Neural progenitor cell (in vitro differentiated cells): ENCODE results near the gene SELENOS. TPM values are rescaled to one million over a fixed set of nuclear protein-coding genes. Genes with fewer than 3 reads are reported as not detected.

Experiments
- DNase-seq: peaks from one replicate; pipeline ENCODE4 v3.0.0-alpha.2; 2016; ENCODE audit warnings: low spot score
- H2AFZ ChIP-seq: fragments of 200-600 bp; sonication (generic); replicated peaks from 2 replicates; pipeline ENCODE4 v1.6.1; 2016; ENCODE audit warnings: antibody characterized with exemption
- H3F3A ChIP-seq: fragments of 200-600 bp; sonication (generic); 2 replicates; pipeline ENCODE4 v1.6.1; 2016; ENCODE audit warnings: antibody characterized with exemption, low read depth
- H3K27ac ChIP-seq: fragments of 200-600 bp; sonication (generic); 2 replicates; pipeline ENCODE4 v1.5.1; 2016; ENCODE audit warnings: mild to moderate bottlenecking
- H3K27me3 ChIP-seq: fragments of 200-600 bp; sonication (generic); 2 replicates; pipeline ENCODE4 v1.6.1; 2016; ENCODE audit warnings: mild to moderate bottlenecking, moderate library complexity
- H3K36me3 ChIP-seq: fragments of 200-600 bp; sonication (generic); 2 replicates; pipeline ENCODE4 v1.5.1; 2016
- H3K4me1 ChIP-seq: fragments of 200-600 bp; sonication (generic); 2 replicates; pipeline ENCODE4 v1.6.1; 2016; ENCODE audit warnings: mixed run types
- H3K4me2 ChIP-seq: fragments of 200-600 bp; sonication (generic); 2 replicates; pipeline ENCODE4 v1.6.1; 2016
- H3K4me3 ChIP-seq: fragments of 200-600 bp; sonication (generic); 2 replicates; pipeline ENCODE4 v1.5.1; 2016
- H3K79me2 ChIP-seq: fragments of 200-600 bp; sonication (generic); 2 replicates; pipeline ENCODE4 v1.6.1; 2016; ENCODE audit warnings: low read depth
- H3K9ac ChIP-seq: fragments of 200-600 bp; sonication (generic); 2 replicates; pipeline ENCODE4 v1.6.1; 2016
- H3K9me3 ChIP-seq: fragments of 200-600 bp; sonication (generic); 2 replicates; pipeline ENCODE4 v1.5.1; 2016; ENCODE audit warnings: low read depth
- H4K20me1 ChIP-seq: fragments of 200-600 bp; sonication (generic); 2 replicates; pipeline ENCODE4 v1.6.1; 2016; ENCODE audit warnings: low read depth
- H3K27ac Mint-ChIP-seq: 3 replicates; pipeline ENCODE4 v1.8.0; 2021; ENCODE audit warnings: mixed read lengths
- H3K27me3 Mint-ChIP-seq: 2 replicates; pipeline ENCODE4 v1.8.0; 2022; ENCODE audit warnings: low read depth, mild to moderate bottlenecking, inconsistent platforms, moderate library complexity, mixed read lengths; ENCODE audit not compliant: insufficient read depth
- H3K36me3 Mint-ChIP-seq: 3 replicates; pipeline ENCODE4 v1.8.0; 2021; ENCODE audit warnings: mixed read lengths
- H3K4me1 Mint-ChIP-seq: 3 replicates; pipeline ENCODE4 v1.8.0; 2021; ENCODE audit warnings: mixed read lengths
- H3K4me3 Mint-ChIP-seq: 3 replicates; pipeline ENCODE4 v1.8.0; 2021; ENCODE audit warnings: mild to moderate bottlenecking, moderate library complexity, mixed read lengths
- H3K9me3 Mint-ChIP-seq: 3 replicates; pipeline ENCODE4 v1.8.0; 2020; ENCODE audit warnings: mixed read lengths
- CTCF ChIP-seq: fragments of 200-600 bp; sonication (generic); IDR thresholded peaks from 2 replicates; pipeline ENCODE4 v1.5.1; 2017; ENCODE audit warnings: antibody characterized with exemption, mild to moderate bottlenecking
- EZH2 ChIP-seq: fragments of 200-600 bp; sonication (generic); IDR thresholded peaks from 2 replicates; pipeline ENCODE4 v1.6.1; 2017; ENCODE audit warnings: antibody characterized with exemption, mild to moderate bottlenecking, moderate library complexity
- EZH2phosphoT487 ChIP-seq: fragments of 200-600 bp; sonication (generic); IDR thresholded peaks from 2 replicates; pipeline ENCODE4 v1.6.1; 2017; ENCODE audit warnings: antibody characterized with exemption
- total RNA-seq: library from RNA; depleted of rRNA; stranded (reverse); fragments of >200 nt; gene quantifications from 2 replicates; pipeline ENCODE4 v1.2.3, GENCODE V29; 2015; ENCODE audit warnings: low replicate concordance

Gene SELENOS
- total RNA-seq, 1 donor from 2014 or later: 39.1 TPM

- no peaks in the 10 kb centered on the region for H3K79me2 ChIP-seq
- no peak overlapping the region for H3K27ac ChIP-seq
- H3K9me3 Mint-ChIP-seq: no peaks in the 10 kb centered on the region
- H2AFZ ChIP-seq: no peak overlapping the region
- H3K4me3 ChIP-seq: no peak overlapping the region
- H3K4me3 Mint-ChIP-seq: no peak overlapping the region
- no peaks in the 10 kb centered on the region for H3K4me1 ChIP-seq
- no peak overlapping the region for H3K4me2 ChIP-seq
- H3F3A ChIP-seq: no peaks in the 10 kb centered on the region
- H3K27me3 Mint-ChIP-seq: peaks cover 22% of the 10 kb centered on the region
- no peak for DNase-seq
- no peaks in the 10 kb centered on the region for H3K9me3 ChIP-seq
- H3K27ac Mint-ChIP-seq: peak overlapping the region; percentile 32
- H4K20me1 ChIP-seq: no peaks in the 10 kb centered on the region
- TF ChIP-seq CTCF (no peak), EZH2phosphoT487 (no peak), EZH2 (no peak)
- H3K36me3 ChIP-seq: no peaks in the 10 kb centered on the region
- peaks cover 2% of the 10 kb centered on the region for H3K27me3 ChIP-seq
- no peaks in the 10 kb centered on the region for H3K36me3 Mint-ChIP-seq
- H3K9ac ChIP-seq: no peak overlapping the region
- peaks cover 5% of the 10 kb centered on the region for H3K4me1 Mint-ChIP-seq
These were observed 48.2 kb upstream of the SELENOS start for GRCh38 chr15:101325263-101326025.

- no peak overlapping the region for H3K9ac ChIP-seq
- no peaks in the 10 kb centered on the region for H3K79me2 ChIP-seq
- no peaks in the 10 kb centered on the region for H3K4me1 ChIP-seq
- no peaks in the 10 kb centered on the region for H3K9me3 ChIP-seq
- no peak overlapping the region for H2AFZ ChIP-seq
- Mint-ChIP-seq H3K27ac (no peak overlapping the region), H3K4me3 (no peak overlapping the region), H3K9me3 (no peaks in the 10 kb centered on the region), H3K27me3 (peaks cover 22% of the 10 kb centered on the region), H3K36me3 (no peaks in the 10 kb centered on the region), H3K4me1 (peaks cover 5% of the 10 kb centered on the region)
- H4K20me1 ChIP-seq: no peaks in the 10 kb centered on the region
- no peaks in the 10 kb centered on the region for H3K36me3 ChIP-seq
- no peaks in the 10 kb centered on the region for H3F3A ChIP-seq
- peaks cover 10% of the 10 kb centered on the region for H3K27me3 ChIP-seq
- no peak overlapping the region for H3K4me2 ChIP-seq
- no peak overlapping the region for H3K4me3 ChIP-seq
- TF ChIP-seq EZH2phosphoT487 (no peak), EZH2 (no peak)
- no peak for DNase-seq
- no peak overlapping the region for H3K27ac ChIP-seq
These were observed 47.4 kb upstream of the SELENOS start for GRCh38 chr15:101324524-101325177.

- peaks cover 23% of the 10 kb centered on the region for H3K27me3 Mint-ChIP-seq
These were observed 46.7 kb upstream of the SELENOS start for GRCh38 chr15:101323793-101324523.

More at GRCh38 chr15:101323793-101324523, 46.7 kb upstream of the SELENOS start:
- no peaks in the 10 kb centered on the region for H3K9me3 ChIP-seq
- H4K20me1 ChIP-seq: no peaks in the 10 kb centered on the region
- no peaks in the 10 kb centered on the region for H3F3A ChIP-seq
- H3K9ac ChIP-seq: no peak overlapping the region
- no peaks in the 10 kb centered on the region for H3K79me2 ChIP-seq
- H3K36me3 Mint-ChIP-seq: no peaks in the 10 kb centered on the region
- no peak overlapping the region for H3K4me3 Mint-ChIP-seq
- TF ChIP-seq CTCF (no peak), EZH2 (no peak), EZH2phosphoT487 (no peak)
- no peak overlapping the region for H3K4me2 ChIP-seq
- no peak overlapping the region for H3K27ac Mint-ChIP-seq
- H2AFZ ChIP-seq: no peak overlapping the region
- no peaks in the 10 kb centered on the region for H3K36me3 ChIP-seq
- no peak overlapping the region for H3K27ac ChIP-seq
- H3K9me3 Mint-ChIP-seq: no peaks in the 10 kb centered on the region
- DNase-seq: no peak
- H3K27me3 ChIP-seq: peaks cover 14% of the 10 kb centered on the region
- no peak overlapping the region for H3K4me3 ChIP-seq
- H3K4me1 ChIP-seq: no peaks in the 10 kb centered on the region
- peaks cover 4% of the 10 kb centered on the region for H3K4me1 Mint-ChIP-seq
